HG03575 (cell line): ENCODE results near the gene UTY.

ENCODE experiments used
- ATAC-seq: cut with Tn5 transposase; IDR thresholded peaks from one replicate; pipeline ENCODE4 v1.9.1; 2021; ENCODE audit not compliant: unreplicated experiment, insufficient number of reproducible peaks, low FRiP score; ENCODE audit errors: extremely low read depth

UTY gene

DNA sequence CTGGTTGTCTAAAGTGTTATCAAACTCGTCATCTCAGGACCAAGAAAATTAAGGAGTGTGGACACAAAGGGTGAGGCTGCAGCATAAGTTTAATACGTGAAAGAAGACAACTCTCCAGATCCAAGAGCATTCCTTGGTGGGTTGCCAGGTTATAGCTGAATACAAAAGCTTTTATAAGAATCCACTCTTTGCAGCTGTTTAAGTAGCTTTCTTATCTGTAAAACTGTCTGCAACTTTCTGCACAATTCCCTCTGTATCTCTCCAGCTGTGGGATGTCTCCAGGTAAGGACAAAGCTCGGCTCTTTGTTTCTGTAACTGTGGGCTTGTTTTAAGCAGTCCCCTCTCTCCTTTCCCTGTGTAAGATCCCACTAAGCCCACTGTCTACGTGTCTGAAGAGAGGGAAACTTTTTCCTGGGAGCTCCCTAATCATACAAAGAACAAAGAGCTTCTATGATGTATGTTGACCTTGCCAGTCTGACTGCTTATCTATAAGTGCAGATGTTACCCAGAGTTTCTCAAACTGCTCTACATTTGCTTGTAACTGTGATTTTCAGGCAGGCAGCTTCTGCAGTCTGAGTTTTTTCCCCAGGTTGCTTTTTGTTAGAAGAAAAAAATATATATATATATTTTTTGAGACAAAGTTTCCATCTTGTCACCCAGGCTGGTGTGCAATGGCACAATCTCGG lies 268.7 kb downstream of the UTY start:
- no peak for ATAC-seq

- no peak for ATAC-seq
Measured at GRCh38 chrY:13205214-13205613, 274.6 kb downstream of the UTY start.
